NCI-H460 (cell line): ENCODE results near the gene NR3C2. TPM values are rescaled to one million over a fixed set of nuclear protein-coding genes. Genes with fewer than 3 reads are reported as not detected.

Experiments used
- DNase-seq: peaks from one replicate; pipeline ENCODE4 v3.0.0-alpha.2; 2016; ENCODE audit warnings: low read depth; ENCODE audit errors: extremely low read depth
- total RNA-seq: library from RNA; depleted of rRNA; stranded (reverse); fragments of >200 nt; shearing (Covaris generic); gene quantifications from 2 replicates; pipeline ENCODE4 v1.2.3, GENCODE V29; 2014

NR3C2 gene
- total RNA-seq, 1 experiment from 2014 or later, result 0.15 TPM

DNA sequence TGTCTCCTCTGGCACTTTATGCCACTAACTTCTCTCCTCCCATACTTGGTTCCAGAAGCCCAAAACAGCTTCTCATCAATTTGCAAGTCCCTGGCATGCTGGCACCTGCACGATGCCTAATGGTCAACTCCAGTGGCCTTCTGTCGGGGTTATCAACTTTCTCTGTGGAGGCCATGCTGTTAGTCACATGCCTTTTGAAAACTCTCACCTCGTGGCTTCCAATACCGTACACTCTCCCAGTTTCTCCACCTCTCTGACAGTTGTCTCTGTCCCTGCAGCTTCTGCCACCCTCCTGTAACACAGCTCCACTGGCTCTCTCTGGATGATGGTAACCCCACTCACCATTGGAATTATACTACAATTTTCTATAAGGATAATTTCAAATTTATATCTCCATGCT lies 324.0 kb downstream of the NR3C2 start:
- DNase-seq, result no peak

GRCh38 chr4:148116969-148117368 lies 325.2 kb downstream of the NR3C2 start:
- DNase-seq, result no peak

GRCh38 chr4:148116264-148116663 lies 325.9 kb downstream of the NR3C2 start:
- no peak for DNase-seq

- no peak for DNase-seq
Measured at GRCh38 chr4:148114436-148114835, 327.8 kb downstream of the NR3C2 start.

DNA sequence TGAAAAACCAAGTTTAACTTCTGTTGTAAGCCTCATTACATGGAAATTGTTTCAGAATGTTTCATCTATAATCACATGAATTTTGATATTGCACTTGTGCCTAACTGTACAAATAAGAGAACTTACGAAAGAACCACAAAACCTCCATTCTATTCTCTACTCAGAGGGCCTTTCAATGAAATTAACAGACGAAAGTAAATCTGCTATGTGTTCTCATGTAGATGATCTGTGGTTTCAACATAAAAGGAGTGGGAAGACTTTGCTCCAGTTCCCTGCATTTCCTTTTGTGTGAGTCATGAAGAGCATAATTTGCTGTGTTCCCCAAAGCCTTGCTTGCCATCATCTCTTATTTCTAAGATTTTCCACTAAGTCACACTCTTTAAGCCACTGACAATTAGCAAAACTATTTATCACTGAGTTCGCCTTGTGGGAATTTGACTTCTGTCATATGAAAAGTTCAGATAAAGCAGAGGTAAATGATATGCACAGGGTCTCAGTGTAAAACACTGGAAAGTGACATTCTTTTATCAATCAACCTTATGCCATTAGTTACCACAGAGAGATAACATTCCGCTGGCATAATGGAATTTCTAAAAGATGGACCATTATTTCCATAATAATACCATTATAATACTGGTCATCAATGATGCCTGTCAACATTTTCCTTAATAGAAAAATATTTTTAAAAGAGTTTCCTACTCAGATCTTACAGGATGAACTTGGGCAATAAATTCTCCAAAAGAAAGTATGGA lies 329.8 kb downstream of the NR3C2 start:
- no peak for DNase-seq

- DNase-seq, result no peak
Measured at GRCh38 chr4:148110169-148110568, 332.0 kb downstream of the NR3C2 start.

GRCh38 chr4:148109216-148109615 lies 333.0 kb downstream of the NR3C2 start:
- DNase-seq, result no peak

GRCh38 chr4:148108766-148109165 lies 333.4 kb downstream of the NR3C2 start:
- DNase-seq, result no peak

DNA sequence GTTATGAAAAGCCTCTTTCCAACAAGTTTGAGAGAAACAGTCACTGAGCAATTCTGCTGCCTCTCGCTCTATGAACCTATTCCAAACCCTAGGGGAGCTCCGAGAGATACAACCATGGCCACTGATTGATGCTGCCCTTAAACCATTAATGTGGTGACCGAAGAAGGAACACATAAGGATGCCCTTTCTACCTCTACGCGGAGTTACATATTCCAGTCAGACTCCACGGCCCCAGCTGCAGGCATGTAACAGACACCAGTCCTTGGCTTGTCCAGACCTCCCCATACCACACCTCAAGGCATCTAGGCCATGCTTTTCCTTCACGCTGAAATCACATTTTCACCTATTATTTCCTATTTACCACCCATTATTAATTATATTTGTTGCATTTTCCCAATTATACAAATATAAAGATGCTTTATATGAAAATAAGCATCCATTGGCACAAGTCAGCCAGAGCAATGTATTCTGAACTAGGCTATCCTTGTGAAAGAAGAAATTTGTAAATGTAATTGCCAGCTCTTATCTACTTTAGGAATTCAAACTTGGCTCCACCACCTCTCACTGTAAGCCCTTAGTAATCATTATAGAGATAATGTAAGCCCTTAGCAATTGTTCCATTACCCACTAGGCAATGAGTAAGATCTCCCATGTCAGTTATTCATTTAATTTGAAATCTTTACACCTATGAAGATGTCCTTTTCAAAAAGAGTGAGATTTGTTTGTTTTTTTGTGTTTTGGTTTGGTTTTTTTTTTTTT lies 338.4 kb downstream of the NR3C2 start:
- no peak for DNase-seq

DNA sequence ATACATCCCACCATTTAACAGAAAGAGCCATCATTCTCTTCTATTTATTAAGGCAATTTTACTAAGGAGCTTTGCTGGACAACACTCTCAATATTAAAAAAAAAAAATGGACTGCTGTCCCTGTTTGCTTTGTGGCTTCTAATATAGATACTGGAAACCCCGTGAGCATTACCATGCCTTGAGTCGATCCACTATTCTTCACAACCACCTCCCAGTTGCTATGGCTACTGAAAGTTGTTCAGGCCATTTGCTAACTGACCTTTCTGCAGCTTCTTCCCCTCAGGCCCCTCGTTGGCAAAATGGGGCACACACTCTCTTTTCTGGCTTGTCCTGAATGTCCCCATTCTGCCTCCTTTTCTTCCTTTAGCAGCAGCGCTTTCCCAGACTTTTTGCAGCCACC lies 340.4 kb downstream of the NR3C2 start:
- DNase-seq, result no peak

GRCh38 chr4:148101235-148101634 lies 341.0 kb downstream of the NR3C2 start:
- no peak for DNase-seq

DNA sequence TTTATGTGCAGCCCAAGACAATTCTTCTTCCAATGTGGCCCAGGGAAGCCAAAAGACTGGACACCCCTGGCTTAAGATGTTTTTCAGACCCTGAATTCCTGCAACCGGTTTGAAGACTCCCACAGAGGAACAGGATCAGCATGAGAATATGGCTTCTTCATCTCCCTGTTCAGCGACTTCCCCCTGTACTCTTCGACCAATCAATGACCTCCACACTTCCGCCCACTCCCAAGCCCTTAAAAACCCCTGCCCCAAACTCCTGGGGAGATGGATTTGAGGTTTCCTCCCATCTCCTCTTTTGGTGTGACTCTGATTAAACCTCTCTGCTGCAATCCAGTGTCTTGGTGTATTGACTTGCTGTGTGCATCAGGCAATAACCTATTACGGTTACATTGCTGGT lies 344.4 kb downstream of the NR3C2 start:
- DNase-seq, result no peak

GRCh38 chr4:148095346-148095923 lies 346.8 kb downstream of the NR3C2 start:
- DNase-seq, result no peak

GRCh38 chr4:148094149-148094548 lies 348.1 kb downstream of the NR3C2 start:
- no peak for DNase-seq

GRCh38 chr4:148093065-148093464 lies 349.1 kb downstream of the NR3C2 start:
- DNase-seq, result no peak

- DNase-seq, result no peak
Measured at GRCh38 chr4:148092316-148093014, 349.7 kb downstream of the NR3C2 start.

GRCh38 chr4:148091896-148092295 lies 350.3 kb downstream of the NR3C2 start:
- DNase-seq, result no peak

DNA sequence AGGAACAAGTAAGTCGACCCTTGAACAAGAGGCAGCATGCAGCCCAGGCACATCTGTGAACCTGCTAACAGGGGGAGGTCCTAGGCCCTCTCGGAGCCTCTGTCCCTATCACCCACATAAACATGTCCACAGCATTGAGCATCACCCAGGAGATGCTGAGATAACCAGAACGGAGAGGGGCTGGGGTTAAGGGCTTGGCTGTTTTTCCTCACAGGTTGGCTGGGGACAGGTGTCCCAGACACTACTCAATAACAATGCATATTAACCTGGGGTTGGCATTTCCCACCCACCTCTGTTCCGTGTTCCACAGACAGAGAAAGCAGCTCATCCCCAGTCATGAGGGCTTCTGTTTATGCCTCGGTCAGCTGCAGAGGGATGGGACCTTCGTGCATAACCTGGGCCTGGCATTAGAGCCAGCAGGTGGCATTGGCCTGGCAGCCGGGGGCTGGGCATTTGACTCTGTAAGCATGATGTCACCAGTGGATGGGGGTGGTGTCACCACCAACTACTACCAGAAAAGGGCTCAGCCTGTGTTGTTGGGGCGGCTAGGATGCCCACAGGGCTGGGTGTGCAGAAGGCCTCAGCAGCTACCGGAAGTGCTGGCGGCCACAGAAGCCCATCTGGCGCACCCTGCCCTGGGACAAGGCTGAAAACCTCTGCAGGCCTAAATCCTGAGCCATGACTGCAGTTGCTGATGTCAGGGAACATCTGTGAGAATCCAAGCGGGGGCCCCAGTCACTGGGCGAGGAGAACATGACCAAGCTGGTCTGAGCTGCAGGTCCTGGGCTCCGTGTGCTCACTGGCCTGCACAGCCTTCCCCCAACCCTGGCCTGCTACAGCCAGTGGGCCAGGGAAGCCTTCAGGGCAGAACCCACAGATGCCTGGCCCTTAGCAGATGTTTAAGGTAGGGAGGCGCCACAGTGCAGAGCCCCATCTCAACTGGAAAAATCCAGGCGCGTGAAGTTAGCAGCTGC lies 351.4 kb downstream of the NR3C2 start:
- no peak for DNase-seq

- DNase-seq, result no peak
Measured at GRCh38 chr4:148090029-148090428, 352.2 kb downstream of the NR3C2 start.

GRCh38 chr4:148089624-148090023 lies 352.6 kb downstream of the NR3C2 start:
- no peak for DNase-seq
